ENCODE measurements around the gene PIP4K2C. TPM values are rescaled to one million over a fixed set of nuclear protein-coding genes. Genes with fewer than 3 reads are reported as not detected.

Gene PIP4K2C
- total and polyA plus RNA-seq, 2 of the 4 experiments (the other 2 are of a cell fraction) = 12.5 to 23.1 TPM

DNA sequence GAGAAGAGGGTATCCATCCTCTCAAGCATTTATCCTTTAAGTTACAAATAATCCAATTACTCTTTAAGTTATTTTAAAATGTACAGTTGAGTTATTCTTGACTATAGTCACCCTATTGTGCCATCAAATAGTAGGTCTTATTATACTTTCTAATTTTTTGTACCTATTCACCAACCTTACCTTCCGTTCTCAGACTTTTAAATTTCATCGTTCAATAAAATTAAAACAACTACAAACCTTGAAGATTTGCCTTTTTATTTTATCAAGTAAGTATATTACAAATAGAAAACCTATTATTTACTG, 43.0 kb upstream of the PIP4K2C start:
- Histone ChIP-seq H3K18ac (ENCODE audit: low read depth, low read length) (no peak overlapping the region), H3K4me3 (ENCODE audit: insufficient read depth, low read depth, low read length) (no peak overlapping the region), H3K9ac (ENCODE audit: low read depth, low read length) (no peak overlapping the region), H3K36me3 (ENCODE audit: control insufficient read depth, insufficient read depth, low read length) (peaks cover 4% of the 10 kb centered on the region), H3K4ac (ENCODE audit: low read depth, low read length) (no peak overlapping the region), H3K27me3 (ENCODE audit: control insufficient read depth, insufficient read depth, low read length) (peaks cover 35% of the 10 kb centered on the region), H2BK120ac (ENCODE audit: low read depth, low read length) (no peak overlapping the region), H3K4me2 (ENCODE audit: low read depth, low read length) (no peak overlapping the region), H2AK9ac (replicated peaks; ENCODE audit: low read depth, low read length, poor library complexity) (no peak overlapping the region), H3K23ac (ENCODE audit: low read depth, low read length) (no peak overlapping the region), H4K5ac (ENCODE audit: low read depth, low read length) (no peak overlapping the region), H4K91ac (ENCODE audit: insufficient read depth, low read depth, low read length) (no peak overlapping the region), H2AK5ac (ENCODE audit: low read depth, low read length) (no peak overlapping the region), H2BK20ac (ENCODE audit: low read depth, low read length) (no peak overlapping the region), H3K4me1 (ENCODE audit: control insufficient read depth, insufficient read depth, low read length) (peaks cover 11% of the 10 kb centered on the region), H3K9me1 (ENCODE audit: insufficient read depth, low read length) (peaks cover 23% of the 10 kb centered on the region), H3K27ac (ENCODE audit: insufficient read depth, low read length) (no peak overlapping the region), H2BK5ac (ENCODE audit: low read depth, low read length, poor library complexity, severe bottlenecking) (no peak overlapping the region), H3K9me3 (ENCODE audit: control insufficient read depth, insufficient read depth, low read length) (no peaks in the 10 kb centered on the region), H3K14ac (replicated peaks; ENCODE audit: low read depth, low read length) (no peak overlapping the region), H4K20me1 (ENCODE audit: insufficient read depth, low read length) (peaks cover 25% of the 10 kb centered on the region), H4K8ac (ENCODE audit: low read depth in 2 of 2, low read length in 2 of 2) (no peak overlapping the region), H3K56ac (ENCODE audit: extremely low read depth, insufficient read depth, low read length) (no peak overlapping the region), H2AFZ (replicated peaks; ENCODE audit: low read length, poor library complexity) (no peak overlapping the region), H3K79me1 (ENCODE audit: low read depth in 1 of 2, low read length in 2 of 2) (peaks cover 21 to 35% of the 10 kb centered on the region in 2 experiments), H2BK15ac (ENCODE audit: low read depth, low read length) (no peak overlapping the region)
- DNase-seq = no peak
- dilution Hi-C loops (cut with HindIII; ENCODE audit: low sequenced_read_pairs, unreplicated experiment) (no loop called here), in situ Hi-C loops (cut with MboI; ENCODE audit: low sequenced_read_pairs) (no loop called here), intact Hi-C loops (cut with micrococcal nuclease) (no loop called here)
- TF ChIP-seq RAD21 (IDR thresholded peaks at IDR 0.05; ENCODE audit: low read length) (no peak), FOS (IDR thresholded peaks at IDR 0.05; ENCODE audit: low read depth, low read length) (no peak), MAFK (IDR thresholded peaks at IDR 0.05; ENCODE audit: low read depth, low read length) (no peak), MXI1 (IDR thresholded peaks at IDR 0.05; ENCODE audit: borderline replicate concordance, low read depth, low read length) (no peak), CEBPB (IDR thresholded peaks at IDR 0.05; ENCODE audit: low read depth, low read length) (no peak), BHLHE40 (IDR thresholded peaks at IDR 0.05; ENCODE audit: low read depth, low read length) (no peak), CHD1 (IDR thresholded peaks at IDR 0.05; ENCODE audit: low read depth, low read length) (no peak)
- TF ChIP-seq, protein P1, sequence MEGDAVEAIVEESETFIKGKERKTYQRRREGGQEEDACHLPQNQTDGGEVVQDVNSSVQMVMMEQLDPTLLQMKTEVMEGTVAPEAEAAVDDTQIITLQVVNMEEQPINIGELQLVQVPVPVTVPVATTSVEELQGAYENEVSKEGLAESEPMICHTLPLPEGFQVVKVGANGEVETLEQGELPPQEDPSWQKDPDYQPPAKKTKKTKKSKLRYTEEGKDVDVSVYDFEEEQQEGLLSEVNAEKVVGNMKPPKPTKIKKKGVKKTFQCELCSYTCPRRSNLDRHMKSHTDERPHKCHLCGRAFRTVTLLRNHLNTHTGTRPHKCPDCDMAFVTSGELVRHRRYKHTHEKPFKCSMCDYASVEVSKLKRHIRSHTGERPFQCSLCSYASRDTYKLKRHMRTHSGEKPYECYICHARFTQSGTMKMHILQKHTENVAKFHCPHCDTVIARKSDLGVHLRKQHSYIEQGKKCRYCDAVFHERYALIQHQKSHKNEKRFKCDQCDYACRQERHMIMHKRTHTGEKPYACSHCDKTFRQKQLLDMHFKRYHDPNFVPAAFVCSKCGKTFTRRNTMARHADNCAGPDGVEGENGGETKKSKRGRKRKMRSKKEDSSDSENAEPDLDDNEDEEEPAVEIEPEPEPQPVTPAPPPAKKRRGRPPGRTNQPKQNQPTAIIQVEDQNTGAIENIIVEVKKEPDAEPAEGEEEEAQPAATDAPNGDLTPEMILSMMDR (conservative IDR thresholded peaks at IDR 0.05; ENCODE audit: low read depth, low read length) = no peak
- TF ChIP-seq, protein P2, sequence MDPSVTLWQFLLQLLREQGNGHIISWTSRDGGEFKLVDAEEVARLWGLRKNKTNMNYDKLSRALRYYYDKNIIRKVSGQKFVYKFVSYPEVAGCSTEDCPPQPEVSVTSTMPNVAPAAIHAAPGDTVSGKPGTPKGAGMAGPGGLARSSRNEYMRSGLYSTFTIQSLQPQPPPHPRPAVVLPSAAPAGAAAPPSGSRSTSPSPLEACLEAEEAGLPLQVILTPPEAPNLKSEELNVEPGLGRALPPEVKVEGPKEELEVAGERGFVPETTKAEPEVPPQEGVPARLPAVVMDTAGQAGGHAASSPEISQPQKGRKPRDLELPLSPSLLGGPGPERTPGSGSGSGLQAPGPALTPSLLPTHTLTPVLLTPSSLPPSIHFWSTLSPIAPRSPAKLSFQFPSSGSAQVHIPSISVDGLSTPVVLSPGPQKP (IDR thresholded peaks at IDR 0.05; ENCODE audit: borderline replicate concordance, low read depth, low read length) = no peak
- TF ChIP-seq, protein P3, sequence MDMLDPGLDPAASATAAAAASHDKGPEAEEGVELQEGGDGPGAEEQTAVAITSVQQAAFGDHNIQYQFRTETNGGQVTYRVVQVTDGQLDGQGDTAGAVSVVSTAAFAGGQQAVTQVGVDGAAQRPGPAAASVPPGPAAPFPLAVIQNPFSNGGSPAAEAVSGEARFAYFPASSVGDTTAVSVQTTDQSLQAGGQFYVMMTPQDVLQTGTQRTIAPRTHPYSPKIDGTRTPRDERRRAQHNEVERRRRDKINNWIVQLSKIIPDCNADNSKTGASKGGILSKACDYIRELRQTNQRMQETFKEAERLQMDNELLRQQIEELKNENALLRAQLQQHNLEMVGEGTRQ (IDR thresholded peaks at IDR 0.05; ENCODE audit: low read depth, low read length) = no peak
- 100% methylated on average over 2 of the region's 2 CpGs; no CpG with 5 or more reads in 1 of the 2 experiments for WGBS, 2 experiments (ENCODE audit: extremely low coverage in 2 of 2, insufficient read length in 1 of 2)
- no peak for ATAC-seq (ENCODE audit: low read depth)
- CTCF ChIA-PET = no interaction called here
- POLR2A ChIA-PET (ENCODE audit: unreplicated experiment) = no interaction called here
- BruUV-seq (replicated peaks) = no TSS peak

Data from IMR-90 (cell line).